ENCODE data around the gene C1QTNF5.

Gene C1QTNF5

DNA sequence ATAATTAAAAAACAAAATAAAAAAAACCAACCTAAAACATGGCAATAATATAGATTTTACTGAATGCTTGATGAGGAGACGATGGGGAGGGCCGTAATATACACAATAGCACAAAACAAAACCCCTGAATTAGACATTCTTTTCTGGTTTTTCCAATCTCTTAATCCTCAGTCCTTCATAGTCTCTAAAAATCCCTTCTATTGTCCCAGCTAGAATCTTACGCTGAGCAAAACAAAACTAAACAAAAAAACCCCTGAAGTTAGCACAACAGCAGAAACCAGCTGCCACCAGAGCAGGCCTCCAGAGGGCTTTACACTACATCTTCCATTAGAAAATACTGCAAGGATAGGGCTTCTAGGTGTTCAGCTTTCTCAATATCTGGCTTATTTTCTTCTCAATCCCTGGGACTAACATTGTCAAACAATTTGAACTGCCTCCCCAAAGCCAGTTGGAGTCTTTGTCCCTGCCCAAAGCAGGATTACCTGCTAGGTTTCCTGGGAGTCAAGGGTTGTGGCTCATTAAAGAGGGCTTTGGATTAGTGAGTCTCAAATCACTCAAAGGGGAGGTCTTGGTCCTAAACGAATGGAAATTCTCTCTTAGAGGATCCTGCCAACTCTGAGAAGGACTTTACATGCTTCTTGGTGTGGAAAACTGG lies 8.4 kb downstream of the C1QTNF5 start:
- TF ChIP-seq, protein P1, sequence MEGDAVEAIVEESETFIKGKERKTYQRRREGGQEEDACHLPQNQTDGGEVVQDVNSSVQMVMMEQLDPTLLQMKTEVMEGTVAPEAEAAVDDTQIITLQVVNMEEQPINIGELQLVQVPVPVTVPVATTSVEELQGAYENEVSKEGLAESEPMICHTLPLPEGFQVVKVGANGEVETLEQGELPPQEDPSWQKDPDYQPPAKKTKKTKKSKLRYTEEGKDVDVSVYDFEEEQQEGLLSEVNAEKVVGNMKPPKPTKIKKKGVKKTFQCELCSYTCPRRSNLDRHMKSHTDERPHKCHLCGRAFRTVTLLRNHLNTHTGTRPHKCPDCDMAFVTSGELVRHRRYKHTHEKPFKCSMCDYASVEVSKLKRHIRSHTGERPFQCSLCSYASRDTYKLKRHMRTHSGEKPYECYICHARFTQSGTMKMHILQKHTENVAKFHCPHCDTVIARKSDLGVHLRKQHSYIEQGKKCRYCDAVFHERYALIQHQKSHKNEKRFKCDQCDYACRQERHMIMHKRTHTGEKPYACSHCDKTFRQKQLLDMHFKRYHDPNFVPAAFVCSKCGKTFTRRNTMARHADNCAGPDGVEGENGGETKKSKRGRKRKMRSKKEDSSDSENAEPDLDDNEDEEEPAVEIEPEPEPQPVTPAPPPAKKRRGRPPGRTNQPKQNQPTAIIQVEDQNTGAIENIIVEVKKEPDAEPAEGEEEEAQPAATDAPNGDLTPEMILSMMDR (conservative IDR thresholded peaks at IDR 0.05; ENCODE audit: low read length): no peak
- no peak for DNase-seq (ENCODE audit: low read depth)
- H3K4me3 ChIP-seq (ENCODE audit: low read length): no peak overlapping the region

DNA sequence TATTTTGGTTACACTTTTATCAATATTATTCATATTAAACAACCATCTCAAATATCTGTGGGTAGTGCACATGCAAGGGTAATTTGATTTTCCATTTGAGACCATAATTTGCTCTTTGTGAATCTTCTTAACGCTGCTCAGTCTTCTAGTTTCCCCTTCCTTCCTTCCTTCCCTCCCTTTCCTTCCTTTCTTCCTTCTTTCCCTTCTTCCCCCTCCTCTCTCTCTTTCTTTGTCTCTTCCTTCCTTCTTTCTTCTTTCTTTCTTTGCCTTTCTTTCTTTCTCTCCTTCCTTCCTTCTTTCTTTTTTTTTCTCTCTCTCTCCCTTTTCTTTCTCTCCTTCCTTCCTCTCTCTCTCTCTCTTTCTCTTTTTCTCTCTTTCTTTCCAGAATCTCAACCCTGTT lies 10.4 kb downstream of the C1QTNF5 start:
- TF ChIP-seq, protein P1 (conservative IDR thresholded peaks at IDR 0.05; ENCODE audit: low read length): no peak

DNA sequence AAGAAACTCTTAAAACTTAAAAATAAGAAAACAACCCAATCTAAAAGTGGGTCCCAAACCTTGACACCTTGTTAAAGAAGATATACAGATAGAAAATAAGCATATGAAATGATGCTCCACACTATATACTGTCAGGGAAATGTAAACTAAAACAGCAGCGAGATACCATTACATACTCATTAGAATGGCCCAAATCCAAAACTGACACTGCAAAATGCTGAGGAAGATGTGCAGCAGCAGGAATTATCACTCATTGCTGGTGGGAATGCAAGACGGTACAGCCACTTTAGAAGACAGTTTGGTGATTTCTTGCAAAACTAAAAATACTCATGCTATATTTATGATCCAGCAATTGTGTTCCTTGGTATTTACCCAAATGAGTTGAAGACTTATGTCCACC lies 11.4 kb downstream of the C1QTNF5 start:
- no peak overlapping the region for H3K4me3 ChIP-seq (ENCODE audit: low read length)
- TF ChIP-seq, protein P1 (conservative IDR thresholded peaks at IDR 0.05; ENCODE audit: low read length): no peak
- DNase-seq (ENCODE audit: low read depth): no peak

More for the DNA sequence above, 10.4 kb downstream of the C1QTNF5 start:
- no peak overlapping the region for H3K4me3 ChIP-seq (ENCODE audit: low read length)
- DNase-seq (ENCODE audit: low read depth): no peak

DNA sequence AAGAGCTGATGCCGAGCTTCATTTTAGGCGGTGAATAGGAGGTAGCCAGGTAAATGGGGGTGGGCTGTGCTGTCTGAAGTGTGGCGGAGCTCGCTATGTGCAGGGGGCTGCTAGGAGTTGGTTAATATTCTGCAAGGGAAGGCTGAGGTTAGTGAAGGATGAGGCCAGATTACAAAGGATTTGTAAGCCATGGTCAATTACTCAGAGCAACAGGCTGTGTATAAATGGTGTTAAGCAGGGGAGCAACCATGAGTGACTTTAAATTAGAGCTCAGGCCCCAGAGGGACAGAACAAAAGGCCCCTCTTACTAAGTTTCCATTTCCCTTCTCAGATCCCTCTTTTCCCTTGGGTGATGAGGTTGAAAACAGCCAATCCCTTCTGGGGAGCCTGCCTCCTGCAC lies 16.5 kb downstream of the C1QTNF5 start:
- TF ChIP-seq, protein P1 (conservative IDR thresholded peaks at IDR 0.05; ENCODE audit: low read length): no peak
- H3K4me3 ChIP-seq (ENCODE audit: low read length): no peak overlapping the region

DNA sequence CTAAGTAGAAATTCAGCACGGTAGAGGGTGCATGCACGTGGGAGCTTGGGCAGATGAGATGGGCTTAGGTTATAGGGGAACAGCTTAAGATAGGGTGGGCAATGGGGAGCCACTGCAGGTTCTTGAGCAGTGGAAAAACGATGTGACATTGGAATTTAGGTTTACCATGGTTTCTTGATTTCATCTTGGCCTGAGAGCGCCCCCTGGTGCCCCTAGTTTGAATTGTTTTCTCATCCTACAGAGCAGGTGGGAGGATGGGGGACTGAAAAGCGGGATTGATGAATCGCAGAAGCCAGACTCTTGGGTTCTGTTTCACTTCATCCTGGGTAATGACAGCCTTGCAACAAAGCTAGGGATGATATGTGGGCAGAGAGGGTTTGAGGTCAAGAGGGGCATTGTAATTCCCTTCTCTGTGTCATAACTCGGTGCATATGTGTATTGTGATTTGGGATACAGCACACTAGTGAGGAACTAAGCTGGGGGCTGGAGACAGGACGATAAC lies 17.1 kb downstream of the C1QTNF5 start:
- peak; percentile 61 for DNase-seq (ENCODE audit: low read depth)

More for the DNA sequence above, 16.5 kb downstream of the C1QTNF5 start:
- DNase-seq (ENCODE audit: low read depth): no peak

DNA sequence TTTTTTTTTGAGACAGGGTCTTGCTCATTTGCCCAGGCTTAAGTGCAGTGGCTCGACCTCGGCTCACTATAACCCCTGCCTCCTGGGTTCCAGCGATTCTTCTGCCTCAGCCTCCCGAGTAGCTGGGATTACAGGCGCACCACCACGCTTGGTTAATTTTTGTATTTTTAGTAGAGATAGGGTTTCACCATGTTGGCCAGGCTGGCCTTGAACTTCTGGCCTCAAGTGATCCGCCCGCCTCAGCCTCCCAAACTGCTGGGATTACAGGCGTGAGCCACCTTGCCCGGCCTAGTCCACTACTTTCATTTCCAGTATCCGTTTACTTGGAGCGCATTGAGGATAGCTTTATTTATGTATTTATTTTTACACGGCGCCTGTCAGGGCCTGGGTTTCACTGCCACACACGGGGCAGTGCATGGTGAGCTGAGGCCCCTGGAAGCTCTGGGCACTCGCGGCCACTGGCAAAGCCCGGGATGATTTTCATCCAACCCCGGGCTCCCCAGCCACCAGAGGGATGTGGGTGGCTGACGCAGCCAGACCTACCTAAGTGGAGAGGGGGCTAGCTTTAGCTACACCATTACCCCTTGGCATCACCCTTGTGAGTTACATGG lies 17.7 kb downstream of the C1QTNF5 start:
- DNase-seq (ENCODE audit: low read depth): no peak
- no peak overlapping the region for H3K4me3 ChIP-seq (ENCODE audit: low read length)
- TF ChIP-seq, protein P1 (conservative IDR thresholded peaks at IDR 0.05; ENCODE audit: low read length): no peak

More for the DNA sequence above, 17.1 kb downstream of the C1QTNF5 start:
- H3K4me3 ChIP-seq (ENCODE audit: low read length): no peak overlapping the region
- TF ChIP-seq, protein P1 (conservative IDR thresholded peaks at IDR 0.05; ENCODE audit: low read length): peak; percentile 77

DNA sequence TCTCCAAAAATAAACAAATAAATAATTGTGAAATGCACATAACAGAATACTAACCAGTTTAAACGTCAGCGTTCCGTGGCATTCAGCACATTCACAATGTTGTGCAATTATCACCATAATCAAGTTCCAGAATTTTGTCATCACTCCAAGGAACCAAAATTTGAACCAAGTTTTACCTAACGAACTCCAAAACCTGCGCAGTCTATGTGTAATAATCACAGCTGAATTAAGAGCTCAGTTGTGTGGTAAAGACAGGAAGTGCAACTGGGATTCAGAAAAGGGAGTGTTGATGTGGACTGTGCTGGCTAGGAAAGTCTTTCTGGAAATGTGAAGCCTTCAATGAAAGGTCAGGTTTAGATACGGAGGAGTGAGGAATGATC lies 18.3 kb downstream of the C1QTNF5 start:
- H3K4me3 ChIP-seq (ENCODE audit: low read length): no peak overlapping the region
- no peak for DNase-seq (ENCODE audit: low read depth)
- TF ChIP-seq, protein P1 (conservative IDR thresholded peaks at IDR 0.05; ENCODE audit: low read length): 0 out of 2 replicates have a peak, but pooled peaks have one; percentile 20
